Heart left ventricle (tissue), 16 donors: ENCODE results near the gene C11orf68. TPM values are rescaled to one million over a fixed set of nuclear protein-coding genes. Genes with fewer than 3 reads are reported as not detected.

Experiments
- ATAC-seq, 4 donors: fragments of 200-7000 bp; cut with Tn5 transposase; one replicate each; pipeline ENCODE4 v1.9.1; 2020 to 2022; ENCODE audit warnings: moderate library complexity in 4 of 4, mild to moderate bottlenecking in 3 of 4, moderate number of reproducible peaks in 1 of 4
- DNase-seq, 5 donors: peaks; one replicate each; pipeline ENCODE4 v3.0.0-alpha.2; 2020
- H3K27ac ChIP-seq, 12 donors: fragments of 200-600 bp; sonication (generic) in 4 of 12; one replicate each; pipeline versions ENCODE4 v1.5.0 to v1.8.0; 2016 to 2022; ENCODE audit warnings: mild to moderate bottlenecking in 2 of 12
- H3K27me3 ChIP-seq, 9 donors: fragments of 200-600 bp; sonication (generic) in 2 of 9; one replicate each; pipeline versions ENCODE4 v1.5.1 to v1.8.0; 2016 to 2022; ENCODE audit warnings: mild to moderate bottlenecking in 3 of 9
- H3K36me3 ChIP-seq, 9 donors: fragments of 200-600 bp; sonication (generic) in 2 of 9; one replicate each; pipeline versions ENCODE4 v1.5.0 to v1.8.0; 2018 to 2022; ENCODE audit warnings: mild to moderate bottlenecking in 2 of 9
- H3K4me1 ChIP-seq, 12 donors: fragments of 200-600 bp; sonication (generic) in 4 of 12; one replicate each; pipeline versions ENCODE4 v1.5.0 to v1.8.0; 2016 to 2022; ENCODE audit warnings: mild to moderate bottlenecking in 3 of 12
- H3K4me3 ChIP-seq, 12 donors: fragments of 200-600 bp; sonication (generic) in 4 of 12; one replicate each; pipeline versions ENCODE4 v1.5.0 to v1.8.0; 2017 to 2022; ENCODE audit warnings: mild to moderate bottlenecking in 9 of 12, moderate library complexity in 4 of 12
- H3K9me3 ChIP-seq, 12 donors: fragments of 200-600 bp; sonication (generic) in 4 of 12; one replicate each; pipeline versions ENCODE4 v1.5.0 to v1.8.0; 2016 to 2022; ENCODE audit warnings: mild to moderate bottlenecking in 1 of 12
- POLR2A ChIP-seq, 2 donors: fragments of 450-650 bp; IDR thresholded peaks; one replicate each; pipeline ENCODE4 v1.6.1; 2017; ENCODE audit warnings: antibody characterized with exemption in 2 of 2, mild to moderate bottlenecking in 2 of 2, moderate library complexity in 2 of 2
- WGBS, 4 donors: extraction: QIAGEN DNeasy Blood & Tissue Kit in 2 of 4; methylation state at CpG; one replicate each; pipeline versions ENCODE4 v1.1.5 to v1.1.7; 2013 to 2018; 5-methylcytosine and 5-hydroxymethylcytosine counted together
- intact Hi-C, 10 donors: fragments of 100-400 bp; cut with DNase I; formaldehyde crosslinking; loops; one replicate each; pipeline versions ENCODE4 v1.11.1 to v1.14.2; 2022
- long read RNA-seq, 3 donors: library from polyadenylated mRNA; unstranded; transcript quantifications; one replicate each; pipeline ENCODE4 v2.0.0, GENCODE V29; 2020 to 2021
- polyA plus RNA-seq, 2 donors: library from polyadenylated mRNA; stranded (reverse); fragments of 200-250 nt; gene quantifications; one replicate each; pipeline ENCODE4 v1.2.3, GENCODE V29; 2013
- total RNA-seq, 9 donors: library from RNA; depleted of rRNA in 2 of 9; stranded (reverse); fragments of >200 nt in 2 of 9; fragmentation: NEBNext Ultra II Directional in 3 of 9; extraction: Animal tissue kit (Norgen Biotek cat#: 25700) in 3 of 9; gene quantifications; one replicate each; pipeline versions ENCODE4 v1.1.0 to v1.2.4, GENCODE V29; 2016 to 2023
- TF ChIP-seq, protein P1 (sequence below), 12 donors: fragments of 200-600 bp; sonication (generic) in 4 of 12; IDR thresholded peaks; one replicate each; pipeline versions ENCODE4 v1.5.0 to v1.8.0; 2018 to 2022; ENCODE audit warnings: antibody characterized with exemption in 12 of 12, mild to moderate bottlenecking in 5 of 12
- donor health status: ischemic (EF 13 %, LVEDD 7.1; RV severe dilation, severe dysfunction).
- donor health status: healthy with polysubstance abuse.
- donor health status: DM: no; HTN: yes; CAD: no.
- donor health status: DM: no; HTN: no; CAD: no.
- donor health status: ischemic (EF 25% LVEDD 6.9; RV normal size, moderate dysfunction).
- donor health status: ischemic (EF 25% LVEDD 5.7; RV mildly dilated, moderate dysfunction).
- donor health status: healthy.
- donor health status: DM: yes; HTN: yes; CAD: no.
- donor health status: ischemic (EF 35%, LVEDD 5.7; RV mildly dilated, moderate dysfunction).
- donor health status: nonischemic (EF 11% LVEDD 7.7; RV severe dilation, severe dysfunction).
- donor health status: DM: yes; HTN: yes; CAD: no.
- donor health status: PGD.
- donor health status: ischemic (EF 29% LVEDD 5.4; RV normal size, mild dysfunction).
- donor health status: nonischemic (EF 23%, LVEDD 6.1; RV moderate dilation, normal function).

C11orf68 gene
- total RNA-seq: 10 to 100 TPM; 17.0 to 49.0 (median 39.5) TPM
- polyA plus RNA-seq: 10 to 100 TPM; 34.0 to 41.5 TPM
- long read RNA-seq, donor 1, transcript C11orf68-203 (1 exons, 1,528 nt): minor isoform, 12 of 64 reads
- long read RNA-seq, donor 1, transcript C11orf68-202 (2 exons, 1,559 nt): major isoform, 40 of 64 reads
- long read RNA-seq, donor 1, transcript C11orf68-201 (2 exons, 1,619 nt): minor isoform, 12 of 64 reads
- long read RNA-seq, donor 1, partial matches to known transcripts: 0 of 64 reads
- long read RNA-seq, donor 1, other reads (novel, unspliced or antisense): 0 of 64 reads
- long read RNA-seq, donor 2, transcript C11orf68-203 (1 exons, 1,528 nt): major isoform, 6 of 10 reads
- long read RNA-seq, donor 2, partial matches to known transcripts: 0 of 10 reads
- long read RNA-seq, donor 2, other reads (novel, unspliced or antisense): 0 of 10 reads
- long read RNA-seq, donor 3, transcript C11orf68-203 (1 exons, 1,528 nt): minor isoform, 8 of 31 reads
- long read RNA-seq, donor 3, transcript C11orf68-201 (2 exons, 1,619 nt): minor isoform, 10 of 31 reads
- long read RNA-seq, donor 3, transcript C11orf68-202 (2 exons, 1,559 nt): major isoform, 13 of 31 reads
- long read RNA-seq, donor 3, partial matches to known transcripts: 0 of 31 reads
- long read RNA-seq, donor 3, other reads (novel, unspliced or antisense): 0 of 31 reads

DNA sequence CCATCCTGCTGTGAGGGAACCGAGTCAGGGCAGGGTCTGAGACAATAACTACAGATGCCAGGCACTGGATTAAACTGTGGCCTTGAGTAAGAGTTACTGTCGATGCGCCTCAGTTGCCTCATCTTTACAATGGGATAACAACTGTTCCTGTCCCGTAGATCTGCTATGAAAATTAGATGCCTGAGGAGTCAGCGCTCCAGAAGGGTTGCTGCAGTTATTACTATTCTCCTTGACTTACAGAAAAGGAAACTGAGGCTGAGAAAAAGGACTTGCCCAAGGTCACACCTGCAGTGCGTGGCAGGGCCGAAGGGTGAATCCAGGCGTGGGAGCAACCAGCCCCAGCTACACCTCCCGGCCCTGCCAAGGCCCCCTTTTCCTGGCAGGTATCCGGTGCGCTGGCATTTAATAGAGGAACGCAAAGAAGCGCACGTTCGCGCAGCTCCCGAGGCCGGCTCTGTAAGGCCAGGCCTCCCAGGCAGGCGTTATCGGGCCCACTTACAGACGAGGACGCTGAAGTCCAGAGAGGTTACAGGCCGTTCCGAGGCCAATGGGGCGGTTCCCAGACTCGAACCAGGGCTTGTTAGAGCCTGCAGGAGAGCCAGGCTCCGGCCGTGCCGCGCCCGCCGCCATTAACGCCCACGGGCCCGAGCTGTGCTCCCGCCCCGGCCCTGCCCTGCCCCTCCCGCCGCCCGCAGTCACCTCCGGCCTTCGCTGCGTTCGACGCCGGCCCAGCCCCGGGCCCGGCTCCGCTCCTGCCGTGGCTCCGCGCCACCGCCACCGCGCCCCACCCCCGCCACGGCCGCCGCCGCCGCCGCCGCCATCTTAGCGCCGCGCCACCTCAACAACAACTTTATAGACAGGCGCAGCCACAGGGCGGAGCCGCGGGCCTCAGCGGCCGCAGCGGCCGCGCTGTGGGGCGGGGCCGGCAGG, at the start of gene C11orf68:
C11orf68 (minus strand) TSS at position 852 of the 930 bp plus-strand sequence; CDS start at position 821, 31 bp downstream.
- 3 to 15% (median 4%) methylated on average over 16 to 77 of the region's 77 CpGs for WGBS, 4 donors
- Histone ChIP-seq H3K4me3 (peak within 1 kb of the TSS; percentile 85 to 100 (median 96)), H3K27ac (peak within 1 kb of the TSS; percentile 95 to 100 (median 97)), H3K4me1 (peaks cover 16 to 56% (median 48%) of the 10 kb centered on the region in 12 donors), H3K27me3 (no peaks in the 10 kb centered on the region), H3K36me3 (peaks cover 0 to 27% (median 16%) of the 10 kb centered on the region in 9 donors), H3K9me3 (no peaks in the 10 kb centered on the region)
- no peak for ATAC-seq
- intact Hi-C loops: loop anchor here in 5 of 10 donors (1.0 to 5.0 kb wide), 7 partner anchors 28 to 255 kb away; partner anchors contain the start of genes FIBP (in 3 of the 5), MUS81 (in 2 of the 5), SART1 (in 2 of the 5) and CCDC85B (in 1 of the 5)
- peak in 1 of 5 donors; percentile 57 for DNase-seq
- TF ChIP-seq, protein P1, sequence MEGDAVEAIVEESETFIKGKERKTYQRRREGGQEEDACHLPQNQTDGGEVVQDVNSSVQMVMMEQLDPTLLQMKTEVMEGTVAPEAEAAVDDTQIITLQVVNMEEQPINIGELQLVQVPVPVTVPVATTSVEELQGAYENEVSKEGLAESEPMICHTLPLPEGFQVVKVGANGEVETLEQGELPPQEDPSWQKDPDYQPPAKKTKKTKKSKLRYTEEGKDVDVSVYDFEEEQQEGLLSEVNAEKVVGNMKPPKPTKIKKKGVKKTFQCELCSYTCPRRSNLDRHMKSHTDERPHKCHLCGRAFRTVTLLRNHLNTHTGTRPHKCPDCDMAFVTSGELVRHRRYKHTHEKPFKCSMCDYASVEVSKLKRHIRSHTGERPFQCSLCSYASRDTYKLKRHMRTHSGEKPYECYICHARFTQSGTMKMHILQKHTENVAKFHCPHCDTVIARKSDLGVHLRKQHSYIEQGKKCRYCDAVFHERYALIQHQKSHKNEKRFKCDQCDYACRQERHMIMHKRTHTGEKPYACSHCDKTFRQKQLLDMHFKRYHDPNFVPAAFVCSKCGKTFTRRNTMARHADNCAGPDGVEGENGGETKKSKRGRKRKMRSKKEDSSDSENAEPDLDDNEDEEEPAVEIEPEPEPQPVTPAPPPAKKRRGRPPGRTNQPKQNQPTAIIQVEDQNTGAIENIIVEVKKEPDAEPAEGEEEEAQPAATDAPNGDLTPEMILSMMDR (IDR thresholded peaks at IDR 0.05): no peak
- TF ChIP-seq POLR2A (IDR thresholded peaks at IDR 0.05): peak in 1 of 2 donors; percentile 8

DNA sequence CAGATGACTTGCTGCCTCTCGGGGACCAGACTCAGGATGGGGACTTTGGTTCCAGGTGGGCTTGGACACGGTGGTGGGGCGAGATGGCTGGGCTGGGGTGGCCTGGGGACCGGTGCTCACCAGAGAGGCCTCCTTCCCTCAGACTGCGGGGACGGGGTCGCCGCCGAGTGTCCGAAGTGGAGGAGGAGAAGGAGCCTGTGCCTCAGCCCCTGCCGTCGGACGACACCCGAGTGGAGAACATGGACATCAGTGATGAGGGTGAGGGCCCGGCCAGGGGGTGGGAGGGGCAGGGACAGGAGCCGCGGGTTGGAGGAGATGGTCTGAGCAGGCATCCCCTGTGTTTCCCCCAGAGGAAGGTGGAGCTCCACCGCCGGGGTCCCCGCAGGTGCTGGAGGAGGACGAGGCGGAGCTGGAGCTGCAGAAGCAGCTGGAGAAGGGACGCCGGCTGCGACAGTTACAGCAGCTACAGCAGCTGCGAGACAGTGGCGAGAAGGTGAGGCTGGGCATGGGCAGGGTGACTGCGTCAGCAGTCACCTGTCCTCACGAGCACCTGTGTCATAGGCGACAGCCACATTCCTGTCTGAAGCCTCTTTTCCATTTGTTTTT, 48.6 kb upstream of the C11orf68 start:
- WGBS, 4 donors: 90 to 95% (median 93%) methylated on average over 30 of the region's 30 CpGs
- TF ChIP-seq, protein P1 (IDR thresholded peaks at IDR 0.05): no peak
- TF ChIP-seq POLR2A (IDR thresholded peaks at IDR 0.05): no peak
- ATAC-seq: no peak
- no peaks in the 10 kb centered on the region for H3K9me3 ChIP-seq
- H3K4me1 ChIP-seq: peaks cover 3 to 20% (median 19%) of the 10 kb centered on the region in 12 donors
- H3K27me3 ChIP-seq: no peaks in the 10 kb centered on the region
- no peak overlapping the region for H3K27ac ChIP-seq
- no peak overlapping the region for H3K4me3 ChIP-seq
- intact Hi-C loops: no loop called here
- peaks cover 7 to 81% (median 75%) of the 10 kb centered on the region in 9 donors for H3K36me3 ChIP-seq
- DNase-seq: no peak

DNA sequence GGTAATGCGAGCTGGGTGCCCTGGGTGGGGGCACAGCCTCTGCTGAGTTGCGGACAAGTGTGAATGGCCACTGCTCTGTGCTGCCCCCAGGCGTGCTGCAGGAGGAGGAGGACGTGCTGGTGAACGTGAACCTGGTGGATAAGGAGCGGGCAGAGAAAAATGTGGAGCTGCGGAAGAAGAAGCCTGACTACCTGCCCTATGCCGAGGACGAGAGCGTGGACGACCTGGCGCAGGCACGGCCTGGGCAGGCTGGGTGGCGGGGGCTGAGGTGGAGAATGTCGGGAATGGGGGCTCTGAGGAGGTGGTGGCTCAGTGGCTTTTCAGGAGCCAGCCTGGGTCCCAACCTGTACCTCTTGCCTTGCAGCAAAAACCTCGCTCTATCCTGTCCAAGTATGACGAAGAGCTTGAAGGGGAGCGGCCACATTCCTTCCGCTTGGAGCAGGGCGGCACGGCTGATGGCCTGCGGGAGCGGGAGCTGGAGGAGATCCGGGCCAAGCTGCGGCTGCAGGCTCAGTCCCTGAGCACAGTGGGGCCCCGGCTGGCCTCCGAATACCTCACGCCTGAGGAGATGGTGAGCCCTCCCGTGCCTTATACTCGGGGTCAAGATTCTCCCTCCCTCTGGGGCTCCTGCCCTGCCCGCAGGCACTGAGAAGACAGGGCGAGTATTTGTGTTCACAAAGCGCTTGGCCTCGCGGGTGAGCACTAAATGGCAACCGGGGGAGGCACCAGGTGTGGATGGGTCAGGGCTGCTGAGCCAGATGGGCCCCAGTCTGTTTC, 47.3 kb upstream of the C11orf68 start:
- Histone ChIP-seq H3K27ac (no peak overlapping the region), H3K36me3 (peaks cover 7 to 72% (median 69%) of the 10 kb centered on the region in 9 donors), H3K4me3 (no peak overlapping the region), H3K4me1 (peaks cover 3 to 24% (median 21%) of the 10 kb centered on the region in 12 donors), H3K9me3 (no peaks in the 10 kb centered on the region), H3K27me3 (no peaks in the 10 kb centered on the region)
- ATAC-seq (no peak), DNase-seq (no peak)
- 91 to 94% (median 93%) methylated on average over 24 to 36 of the region's 36 CpGs for WGBS, 4 donors
- intact Hi-C loops: no loop called here
- TF ChIP-seq, protein P1 (IDR thresholded peaks at IDR 0.05): no peak
- no peak for TF ChIP-seq POLR2A (IDR thresholded peaks at IDR 0.05)
